Naive thymus-derived CD4-positive, alpha-beta T cell (primary cell): Measurements from ENCODE around the gene EPS8. TPM values are rescaled to one million over a fixed set of nuclear protein-coding genes. Genes with fewer than 3 reads are reported as not detected.
A peak's percentile ranks its signal among the peaks of the same experiment; 100 is the strongest.

Experiments
- ATAC-seq: fragments of 150-1000 bp; cut with Tn5 transposase; 2 replicates; pipeline ENCODE4 v1.10.0; 2021; ENCODE audit warnings: mild to moderate bottlenecking, moderate library complexity
- CTCF ChIA-PET: fragments of 350-600 bp; sonication (Branson Sonifier 250); formaldehyde crosslinking; loops from one replicate; lab custom pipeline; 2021; ENCODE audit warnings: antibody characterized with exemption; lab: Charles Lee
- POLR2A ChIA-PET: fragments of 350-600 bp; sonication (Branson Sonifier 250); formaldehyde crosslinking; loops from one replicate; lab custom pipeline; 2021; ENCODE audit warnings: antibody characterized with exemption, inconsistent platforms; lab: Charles Lee
- DNase-seq, 9 donors: peaks; one replicate each; pipeline versions ENCODE4 v3.0.0 to v3.0.0-alpha.2; 2020 to 2022; ENCODE audit warnings: mixed read lengths in 1 of 9
- H3K27ac ChIP-seq: one replicate; pipeline ENCODE4 v1.7.0; 2013; ENCODE audit warnings: mild to moderate bottlenecking, low read depth, low read length, moderate library complexity
- H3K27me3 ChIP-seq, 2 donors: one replicate each; pipeline ENCODE4 v1.7.0; 2013; ENCODE audit warnings: low read length in 2 of 2, mild to moderate bottlenecking in 2 of 2, moderate library complexity in 2 of 2; ENCODE audit not compliant: control insufficient read depth in 2 of 2, insufficient read depth in 2 of 2
- H3K36me3 ChIP-seq, 3 experiments: 1 replicate in 2 of 3; 2 replicates in 1 of 3; pipeline ENCODE4 v1.7.0; 2013; ENCODE audit warnings: low read length in 3 of 3, mild to moderate bottlenecking in 3 of 3, moderate library complexity in 1 of 3; ENCODE audit not compliant: insufficient read depth in 3 of 3, control insufficient read depth in 2 of 3
- H3K4me1 ChIP-seq, 2 donors: one replicate each; pipeline ENCODE4 v1.7.0; 2013; ENCODE audit warnings: low read length in 2 of 2, mild to moderate bottlenecking in 2 of 2, moderate library complexity in 1 of 2; ENCODE audit not compliant: control insufficient read depth in 2 of 2, insufficient read depth in 2 of 2
- H3K4me3 ChIP-seq: 2 replicates; pipeline ENCODE4 v1.7.0; 2013; ENCODE audit warnings: mild to moderate bottlenecking, low read length
- H3K9me3 ChIP-seq, 3 experiments: 1 replicate in 2 of 3; 2 replicates in 1 of 3; pipeline ENCODE4 v1.7.0; 2013; ENCODE audit warnings: low read length in 3 of 3; ENCODE audit not compliant: control insufficient read depth in 2 of 3
- H3K27ac Mint-ChIP-seq, 9 donors: one replicate each; pipeline ENCODE4 v1.8.0; 2020 to 2022; ENCODE audit warnings: mixed read lengths in 9 of 9, mild to moderate bottlenecking in 8 of 9, moderate library complexity in 5 of 9, inconsistent platforms in 2 of 9
- H3K27me3 Mint-ChIP-seq, 5 donors: one replicate each; pipeline ENCODE4 v1.8.0; 2021 to 2022; ENCODE audit warnings: mixed read lengths in 5 of 5, mild to moderate bottlenecking in 1 of 5
- H3K36me3 Mint-ChIP-seq, 5 donors: one replicate each; pipeline ENCODE4 v1.8.0; 2020 to 2022; ENCODE audit warnings: mixed read lengths in 5 of 5, mild to moderate bottlenecking in 3 of 5, inconsistent platforms in 1 of 5
- H3K4me1 Mint-ChIP-seq, 7 donors: one replicate each; pipeline ENCODE4 v1.8.0; 2020 to 2022; ENCODE audit warnings: mixed read lengths in 7 of 7, mild to moderate bottlenecking in 3 of 7, inconsistent platforms in 1 of 7
- H3K4me3 Mint-ChIP-seq, 10 donors: one replicate each; pipeline ENCODE4 v1.8.0; 2020 to 2022; ENCODE audit warnings: mild to moderate bottlenecking in 10 of 10, mixed read lengths in 10 of 10, moderate library complexity in 6 of 10, inconsistent platforms in 2 of 10
- H3K9me3 Mint-ChIP-seq, 11 donors: one replicate each; pipeline ENCODE4 v1.8.0; 2020 to 2022; ENCODE audit warnings: mixed read lengths in 11 of 11, mild to moderate bottlenecking in 4 of 11, inconsistent platforms in 1 of 11, moderate library complexity in 1 of 11
- intact Hi-C, 2 donors: fragments of 100-400 bp; cut with micrococcal nuclease; formaldehyde crosslinking; loops; one replicate each; pipeline ENCODE4 v1.15.1; 2023
- polyA plus RNA-seq, 2 donors: library from polyadenylated mRNA; unstranded; fragments of 300-500 nt; fragmentation: Illumina TruSeq; gene quantifications; one replicate each; pipeline ENCODE4 v1.2.3, GENCODE V29; 2021
- total RNA-seq, 6 experiments: library from RNA in 5 of 6; stranded (reverse) in 5 of 6; gene quantifications; 1 replicate in 5 of 6; 2 replicates in 1 of 6; pipeline ENCODE4 v1.2.3 and lab custom pipeline; 2021 to 2026

EPS8 gene
- total and polyA plus RNA-seq, 7 experiments from 2014 or later, result 1.9 to 3.1 (median 2.5) TPM

- no peak overlapping the region for H3K27ac ChIP-seq
- DNase-seq (no peak), ATAC-seq (no peak)
- Mint-ChIP-seq H3K27ac (no peak overlapping the region), H3K9me3 (peaks cover 0 to 3% (median 0%) of the 10 kb centered on the region in 11 donors), H3K27me3 (peaks cover 27 to 73% (median 51%) of the 10 kb centered on the region in 5 donors), H3K4me1 (peaks cover 10 to 17% (median 15%) of the 10 kb centered on the region in 7 donors), H3K36me3 (no peaks in the 10 kb centered on the region), H3K4me3 (peak overlapping the region in 8 of 10 donors; percentile 91 to 99 (median 96))
- no peaks in the 10 kb centered on the region for H3K9me3 ChIP-seq
- H3K36me3 ChIP-seq, result no peaks in the 10 kb centered on the region
- H3K27me3 ChIP-seq, result peaks cover 0 to 11% of the 10 kb centered on the region in 2 donors
- POLR2A ChIA-PET, result interaction anchor here (1.4 kb wide), 1 partner anchor 95 kb away, joined by 7 read pairs; the partner anchor contains the start of gene STRAP
- H3K4me1 ChIP-seq, result peaks cover 0 to 7% of the 10 kb centered on the region in 2 donors
- CTCF ChIA-PET, result interaction anchor here (1.7 kb wide), 1 partner anchor 255 kb away, joined by 5 read pairs; no protein-coding TSS in a partner anchor
- peak overlapping the region; percentile 78 for H3K4me3 ChIP-seq
- intact Hi-C loops, result loop anchor here (2.0 to 10.0 kb wide), 10 partner anchors 69 to 1530 kb away; partner anchors contain the start of genes ATF7IP (in 1 of the 2), C12orf60 (in 1 of the 2) and WBP11 (in 1 of the 2)
These were observed 1.4 kb downstream of the EPS8 start for GRCh38 chr12:15787778-15788177.

- peak overlapping the region in 1 of 10 donors; percentile 3 for H3K4me3 Mint-ChIP-seq
- peaks cover 0 to 3% (median 0%) of the 10 kb centered on the region in 11 donors for H3K9me3 Mint-ChIP-seq
- CTCF ChIA-PET, result interaction anchor here (1.0 kb wide), 1 partner anchor 197 kb away, joined by 3 read pairs; no protein-coding TSS in a partner anchor
- ATAC-seq (no peak), DNase-seq (no peak)
- no peak overlapping the region for H3K27ac ChIP-seq
- intact Hi-C loops, result loop anchor here (5.0 to 10.0 kb wide), 7 partner anchors 84 to 1529 kb away; partner anchors contain the start of genes C12orf60 (in 1 of the 2) and WBP11 (in 1 of the 2)
- H3K4me1 ChIP-seq, result peaks cover 0 to 7% of the 10 kb centered on the region in 2 donors
- H3K4me1 Mint-ChIP-seq, result peaks cover 10 to 17% (median 15%) of the 10 kb centered on the region in 7 donors
- H3K4me3 ChIP-seq, result no peak overlapping the region
- peaks cover 30 to 63% (median 56%) of the 10 kb centered on the region in 5 donors for H3K27me3 Mint-ChIP-seq
- POLR2A ChIA-PET, result no interaction called here
- H3K36me3 ChIP-seq, result no peaks in the 10 kb centered on the region
- no peaks in the 10 kb centered on the region for H3K9me3 ChIP-seq
- no peak overlapping the region for H3K27ac Mint-ChIP-seq
- peaks cover 0 to 1% (median 0%) of the 10 kb centered on the region in 5 donors for H3K36me3 Mint-ChIP-seq
- H3K27me3 ChIP-seq, result peaks cover 0 to 11% of the 10 kb centered on the region in 2 donors
These were observed 2.4 kb downstream of the EPS8 start for GRCh38 chr12:15786772-15787171.

- ATAC-seq, result no peak
- Mint-ChIP-seq H3K4me3 (no peak overlapping the region), H3K27ac (no peak overlapping the region), H3K36me3 (peaks cover 0 to 4% (median 0%) of the 10 kb centered on the region in 5 donors), H3K27me3 (peaks cover 49 to 71% (median 60%) of the 10 kb centered on the region in 5 donors), H3K9me3 (no peaks in the 10 kb centered on the region), H3K4me1 (peaks cover 4 to 7% (median 5%) of the 10 kb centered on the region in 7 donors)
- Histone ChIP-seq H3K4me1 (peaks cover 0 to 3% of the 10 kb centered on the region in 2 donors), H3K27ac (no peak overlapping the region), H3K27me3 (peaks cover 0 to 11% of the 10 kb centered on the region in 2 donors), H3K36me3 (no peaks in the 10 kb centered on the region), H3K9me3 (no peaks in the 10 kb centered on the region), H3K4me3 (no peak overlapping the region)
- CTCF ChIA-PET, result interaction anchor here (0.6 kb wide), 1 partner anchor 75 kb away, joined by 3 read pairs; no protein-coding TSS in a partner anchor
- POLR2A ChIA-PET, result no interaction called here
- DNase-seq, result no peak
- intact Hi-C loops, result loop anchor here in 1 of 2 donors (10.0 kb wide), 3 partner anchors 788 to 1008 kb away; partner anchors contain the start of genes C12orf60 and WBP11
These were observed 5.9 kb downstream of the EPS8 start for GRCh38 chr12:15783288-15783687.

GRCh38 chr12:15782667-15783066, 6.5 kb downstream of the EPS8 start:
- no peak overlapping the region for H3K4me3 Mint-ChIP-seq
- Histone ChIP-seq H3K9me3 (no peaks in the 10 kb centered on the region), H3K4me1 (no peaks in the 10 kb centered on the region), H3K36me3 (no peaks in the 10 kb centered on the region), H3K27me3 (peaks cover 3 to 8% of the 10 kb centered on the region in 2 donors), H3K4me3 (no peak overlapping the region), H3K27ac (no peak overlapping the region)
- H3K27ac Mint-ChIP-seq, result no peak overlapping the region
- intact Hi-C loops, result loop anchor here in 1 of 2 donors (10.0 kb wide), 3 partner anchors 788 to 1008 kb away; partner anchors contain the start of genes C12orf60 and WBP11
- no peak for ATAC-seq
- CTCF ChIA-PET, result interaction anchor here (0.6 kb wide), 1 partner anchor 76 kb away, joined by 3 read pairs; no protein-coding TSS in a partner anchor
- H3K9me3 Mint-ChIP-seq, result no peaks in the 10 kb centered on the region
- peaks cover 0 to 4% (median 0%) of the 10 kb centered on the region in 5 donors for H3K36me3 Mint-ChIP-seq
- no peak for DNase-seq
- peaks cover 44 to 69% (median 57%) of the 10 kb centered on the region in 5 donors for H3K27me3 Mint-ChIP-seq
- POLR2A ChIA-PET, result no interaction called here
- H3K4me1 Mint-ChIP-seq, result peaks cover 0 to under 1% (median 0%) of the 10 kb centered on the region in 7 donors

GRCh38 chr12:15779925-15780324, 9.3 kb downstream of the EPS8 start:
- H3K9me3 Mint-ChIP-seq, result no peaks in the 10 kb centered on the region
- peaks cover 0 to 4% (median 0%) of the 10 kb centered on the region in 5 donors for H3K36me3 Mint-ChIP-seq
- Histone ChIP-seq H3K9me3 (no peaks in the 10 kb centered on the region), H3K4me3 (no peak overlapping the region), H3K36me3 (no peaks in the 10 kb centered on the region), H3K27ac (no peak overlapping the region), H3K27me3 (peaks cover 0 to 3% of the 10 kb centered on the region in 2 donors), H3K4me1 (no peaks in the 10 kb centered on the region)
- ChIA-PET POLR2A (no interaction called here), CTCF (no interaction called here)
- no peak overlapping the region for H3K4me3 Mint-ChIP-seq
- H3K27ac Mint-ChIP-seq, result no peak overlapping the region
- ATAC-seq (no peak), DNase-seq (no peak)
- H3K4me1 Mint-ChIP-seq, result no peaks in the 10 kb centered on the region
- H3K27me3 Mint-ChIP-seq, result peaks cover 39 to 61% (median 48%) of the 10 kb centered on the region in 5 donors
- intact Hi-C loops, result loop anchor here in 1 of 2 donors (10.0 kb wide), 3 partner anchors 785 to 1005 kb away; partner anchors contain the start of genes C12orf60 and WBP11

GRCh38 chr12:15778126-15778525, 11.1 kb downstream of the EPS8 start:
- H3K36me3 Mint-ChIP-seq, result peaks cover 0 to 4% (median 0%) of the 10 kb centered on the region in 5 donors
- Histone ChIP-seq H3K36me3 (no peaks in the 10 kb centered on the region), H3K27ac (no peak overlapping the region), H3K27me3 (peaks cover 0 to 3% of the 10 kb centered on the region in 2 donors), H3K9me3 (no peaks in the 10 kb centered on the region), H3K4me1 (no peaks in the 10 kb centered on the region), H3K4me3 (no peak overlapping the region)
- peaks cover 30 to 49% (median 40%) of the 10 kb centered on the region in 5 donors for H3K27me3 Mint-ChIP-seq
- H3K9me3 Mint-ChIP-seq, result no peaks in the 10 kb centered on the region
- DNase-seq, result no peak
- no peak for ATAC-seq
- H3K4me3 Mint-ChIP-seq, result no peak overlapping the region
- CTCF ChIA-PET, result no interaction called here
- intact Hi-C loops, result no loop called here
- no peaks in the 10 kb centered on the region for H3K4me1 Mint-ChIP-seq
- POLR2A ChIA-PET, result no interaction called here
- H3K27ac Mint-ChIP-seq, result no peak overlapping the region
